NB4 (cell line): Measurements from ENCODE around the gene SYNE1.
A peak's percentile ranks its signal among the peaks of the same experiment; 100 is the strongest.

Experiments
- DNase-seq: peaks from one replicate; pipeline ENCODE4 v3.0.0; 2010; ENCODE audit warnings: low read depth
- H3K4me3 ChIP-seq: one replicate; pipeline ENCODE4 v1.5.1; 2011; ENCODE audit warnings: mild to moderate bottlenecking, low read depth, low read length, moderate library complexity
- MAX ChIP-seq: IDR thresholded peaks from 2 replicates; pipeline ENCODE4 v1.6.1; 2011; ENCODE audit warnings: low read depth, low read length
- MYC ChIP-seq: IDR thresholded peaks from 2 replicates; pipeline ENCODE4 v1.6.1; 2011; ENCODE audit warnings: low read depth, low read length
- POLR2A ChIP-seq: IDR thresholded peaks from 2 replicates; pipeline ENCODE4 v1.6.1; 2011; ENCODE audit warnings: mild to moderate bottlenecking; ENCODE audit not compliant: insufficient read length; ENCODE audit errors: extremely low read depth
- TF ChIP-seq, protein P1 (sequence below): IDR thresholded peaks from one replicate; pipeline ENCODE4 v1.5.1; 2012; ENCODE audit warnings: low read depth, low read length

The SYNE1 gene

DNA sequence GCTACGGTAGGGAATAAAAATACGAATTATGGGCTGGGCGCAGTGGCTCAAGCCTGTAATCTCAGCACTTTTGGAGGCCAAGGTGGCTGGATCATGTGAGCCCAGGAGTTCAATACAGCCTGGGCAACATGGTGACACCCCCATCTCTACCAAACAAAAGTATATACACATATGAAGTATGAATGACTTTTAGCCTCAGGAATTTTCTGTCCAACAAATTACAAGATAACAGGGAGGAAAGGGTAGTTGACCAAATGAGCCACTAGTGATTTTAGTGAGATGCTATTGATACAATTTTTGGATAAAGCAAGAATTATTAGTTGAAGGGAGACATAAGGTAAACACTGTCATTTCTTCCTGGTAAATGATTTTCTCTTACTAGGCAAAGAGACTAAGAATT lies 328.2 kb downstream of the SYNE1 start:
- no peak for TF ChIP-seq MYC
- TF ChIP-seq MAX = no peak
- no peak for TF ChIP-seq POLR2A
- TF ChIP-seq, protein P1, sequence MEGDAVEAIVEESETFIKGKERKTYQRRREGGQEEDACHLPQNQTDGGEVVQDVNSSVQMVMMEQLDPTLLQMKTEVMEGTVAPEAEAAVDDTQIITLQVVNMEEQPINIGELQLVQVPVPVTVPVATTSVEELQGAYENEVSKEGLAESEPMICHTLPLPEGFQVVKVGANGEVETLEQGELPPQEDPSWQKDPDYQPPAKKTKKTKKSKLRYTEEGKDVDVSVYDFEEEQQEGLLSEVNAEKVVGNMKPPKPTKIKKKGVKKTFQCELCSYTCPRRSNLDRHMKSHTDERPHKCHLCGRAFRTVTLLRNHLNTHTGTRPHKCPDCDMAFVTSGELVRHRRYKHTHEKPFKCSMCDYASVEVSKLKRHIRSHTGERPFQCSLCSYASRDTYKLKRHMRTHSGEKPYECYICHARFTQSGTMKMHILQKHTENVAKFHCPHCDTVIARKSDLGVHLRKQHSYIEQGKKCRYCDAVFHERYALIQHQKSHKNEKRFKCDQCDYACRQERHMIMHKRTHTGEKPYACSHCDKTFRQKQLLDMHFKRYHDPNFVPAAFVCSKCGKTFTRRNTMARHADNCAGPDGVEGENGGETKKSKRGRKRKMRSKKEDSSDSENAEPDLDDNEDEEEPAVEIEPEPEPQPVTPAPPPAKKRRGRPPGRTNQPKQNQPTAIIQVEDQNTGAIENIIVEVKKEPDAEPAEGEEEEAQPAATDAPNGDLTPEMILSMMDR = no peak
- H3K4me3 ChIP-seq = no peak overlapping the region

DNA sequence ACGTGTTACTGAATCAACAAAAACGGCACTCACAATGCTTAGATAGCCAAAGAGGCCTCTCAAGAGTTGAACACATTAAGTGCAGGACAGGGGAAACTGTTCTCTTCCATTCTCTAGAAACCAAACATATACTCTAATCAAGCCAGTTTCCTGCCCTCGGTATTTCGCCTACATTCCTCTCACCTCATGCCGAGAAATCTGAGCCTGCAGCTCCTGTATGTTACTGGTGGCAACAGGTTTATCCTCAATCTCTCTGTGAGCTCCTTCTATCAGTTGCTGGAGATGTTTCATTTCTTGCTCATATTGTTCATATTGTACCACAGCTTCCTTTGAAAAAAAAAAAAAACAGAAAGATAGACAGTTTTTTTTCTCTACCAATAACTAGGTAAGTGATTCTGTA lies 328.9 kb downstream of the SYNE1 start:
- no peak for DNase-seq
- TF ChIP-seq, protein P1 = no peak
- TF ChIP-seq MAX = no peak
- no peak for TF ChIP-seq MYC
- TF ChIP-seq POLR2A = no peak
- H3K4me3 ChIP-seq = no peak overlapping the region

More for the DNA sequence above, 328.2 kb downstream of the SYNE1 start:
- no peak for DNase-seq

DNA sequence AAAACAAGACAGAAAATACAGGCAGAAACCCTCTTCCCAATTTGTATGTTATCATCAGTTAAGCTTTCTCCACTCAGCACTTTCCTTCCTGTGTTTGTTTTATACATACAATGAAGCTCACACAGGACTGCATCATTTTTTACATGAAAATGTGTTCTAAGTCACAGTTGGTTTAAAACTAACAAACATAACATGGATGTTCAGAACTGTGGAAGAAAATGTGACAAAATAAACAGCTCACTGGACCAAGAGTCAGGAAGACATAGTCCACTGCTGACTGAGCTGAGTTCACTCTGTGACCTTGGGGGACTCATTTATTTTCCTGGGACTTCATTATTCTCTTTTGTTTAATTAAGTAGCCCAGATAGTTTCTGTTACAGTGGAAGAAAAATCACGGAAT lies 331.5 kb downstream of the SYNE1 start:
- TF ChIP-seq MYC = no peak
- TF ChIP-seq POLR2A = no peak
- TF ChIP-seq, protein P1 = no peak
- TF ChIP-seq MAX = no peak
- no peak overlapping the region for H3K4me3 ChIP-seq
- no peak for DNase-seq

DNA sequence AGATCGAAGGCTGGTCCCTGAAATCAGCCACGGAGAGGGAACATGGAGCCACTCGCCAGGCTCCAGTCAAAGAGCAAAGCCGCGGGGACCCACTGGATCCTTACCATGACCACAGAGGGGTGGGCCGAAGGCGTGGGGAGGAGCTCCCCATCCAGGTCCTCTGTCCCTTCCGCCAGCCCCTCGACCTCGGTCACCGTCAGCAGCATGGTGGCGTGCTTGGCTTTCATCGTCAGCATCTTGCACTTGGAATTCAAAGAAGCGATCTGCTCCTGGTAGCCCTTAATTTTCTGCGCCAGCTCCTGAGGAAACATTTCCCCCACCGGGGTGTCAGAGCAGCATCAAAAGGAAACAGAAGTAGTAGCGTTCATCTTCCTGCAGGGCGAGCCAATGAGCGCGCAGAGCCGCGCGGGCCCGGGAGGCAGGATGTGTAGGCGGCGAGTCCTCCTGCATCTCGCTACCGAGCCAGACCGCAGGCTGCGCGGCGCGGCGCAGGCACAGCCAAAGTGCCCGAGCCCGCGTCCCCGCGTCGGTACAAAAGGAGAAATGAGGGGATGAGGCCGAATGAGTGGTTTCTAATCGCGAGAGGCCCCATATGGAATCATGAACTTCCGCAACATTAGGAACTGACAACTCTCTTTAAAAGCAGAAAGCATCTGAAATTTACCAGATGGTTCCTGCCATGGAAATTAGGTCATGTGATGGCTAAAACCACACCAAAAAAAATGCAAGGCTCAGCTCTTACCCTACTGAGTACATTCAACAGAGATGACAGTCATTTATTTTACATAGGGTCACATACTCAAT lies 335.2 kb downstream of the SYNE1 start:
- H3K4me3 ChIP-seq = peak overlapping the region; percentile 35
- peak; percentile 83 for DNase-seq
- TF ChIP-seq, protein P1 = peak; percentile 39
- no peak for TF ChIP-seq MAX
- TF ChIP-seq MYC = no peak

GRCh38 chr6:152301021-152301764 lies 336.0 kb downstream of the SYNE1 start:
- TF ChIP-seq POLR2A (no peak), MAX (no peak), MYC (no peak)
- TF ChIP-seq, protein P1 = no peak
- peak overlapping the region; percentile 35 for H3K4me3 ChIP-seq
- DNase-seq = no peak
